ENCODE results near the gene SLC16A10. TPM values are rescaled to one million over a fixed set of nuclear protein-coding genes. Genes with fewer than 3 reads are reported as not detected.
A peak's percentile ranks its signal among the peaks of the same experiment; 100 is the strongest.

SLC16A10 gene, protein sequence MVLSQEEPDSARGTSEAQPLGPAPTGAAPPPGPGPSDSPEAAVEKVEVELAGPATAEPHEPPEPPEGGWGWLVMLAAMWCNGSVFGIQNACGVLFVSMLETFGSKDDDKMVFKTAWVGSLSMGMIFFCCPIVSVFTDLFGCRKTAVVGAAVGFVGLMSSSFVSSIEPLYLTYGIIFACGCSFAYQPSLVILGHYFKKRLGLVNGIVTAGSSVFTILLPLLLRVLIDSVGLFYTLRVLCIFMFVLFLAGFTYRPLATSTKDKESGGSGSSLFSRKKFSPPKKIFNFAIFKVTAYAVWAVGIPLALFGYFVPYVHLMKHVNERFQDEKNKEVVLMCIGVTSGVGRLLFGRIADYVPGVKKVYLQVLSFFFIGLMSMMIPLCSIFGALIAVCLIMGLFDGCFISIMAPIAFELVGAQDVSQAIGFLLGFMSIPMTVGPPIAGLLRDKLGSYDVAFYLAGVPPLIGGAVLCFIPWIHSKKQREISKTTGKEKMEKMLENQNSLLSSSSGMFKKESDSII
- total RNA-seq (2016; rRNA removed; fragmentation: Illumina TruSeq; extraction: Trizol) (11.3 and 20.1 TPM in 2 replicates), polyA plus RNA-seq (2011; rRNA removed) (4.5 and 8.2 TPM in 2 replicates), polyA minus RNA-seq (2011; rRNA and poly(A)+ RNA removed; ENCODE audit: low replicate concordance) (43.8 TPM in 1 of 2 replicates, not detected in the other), Bru-seq, nascent RNA (percentile 70 among the genes with signal in this experiment), BruChase-seq, experiment 1, labeled RNA remaining after a 6-hour chase (percentile 69 among the genes with signal in this experiment), BruChase-seq, experiment 2, labeled RNA remaining after a 2-hour chase (percentile 68 among the genes with signal in this experiment)
- total RNA-seq (2016; cell fraction: cytosol; rRNA removed; fragmentation: Illumina TruSeq; extraction: Trizol; ENCODE audit: low read depth), result 23.5 and 27.5 TPM in 2 replicates
- total RNA-seq (2016; cell fraction: insoluble cytoplasmic fraction; rRNA removed; fragmentation: Illumina TruSeq; extraction: Trizol), result 10.2 and 19.1 TPM in 2 replicates
- 10.8 and 11.8 TPM in 2 replicates for total RNA-seq (2016; cell fraction: membrane; rRNA removed; fragmentation: Illumina TruSeq; extraction: Trizol)
- total RNA-seq (2016; cell fraction: nucleus; rRNA removed; fragmentation: Illumina TruSeq; extraction: Trizol), result 16.5 and 19.2 TPM in 2 replicates
- 6.4 and 7.7 TPM in 2 replicates for polyA plus RNA-seq (2011; cell fraction: cytosol; rRNA removed)
- polyA plus RNA-seq (2011; cell fraction: nucleus; rRNA removed), result 3.4 and 3.6 TPM in 2 replicates
- 3.2 and 7.8 TPM in 2 replicates for polyA plus RNA-seq (2012)
- 1.3 and 1.8 TPM in 2 replicates for polyA plus RNA-seq (2016; cell fraction: cytosol; fragmentation: Illumina TruSeq; extraction: Trizol; ENCODE audit: low read depth)
- 6.8 and 7.5 TPM in 2 replicates for polyA plus RNA-seq (2016; cell fraction: insoluble cytoplasmic fraction; fragmentation: Illumina TruSeq; extraction: Trizol; ENCODE audit: low read depth)
- 2.7 and 2.9 TPM in 2 replicates for polyA plus RNA-seq (2016; cell fraction: membrane; fragmentation: Illumina TruSeq; extraction: Trizol; ENCODE audit: low read depth)
- polyA plus RNA-seq (2016; cell fraction: nucleus; fragmentation: Illumina TruSeq; extraction: Trizol; ENCODE audit: insufficient read depth, low read depth), result 14.6 and 16.1 TPM in 2 replicates
- 13.5 and 16.3 TPM in 2 replicates for polyA minus RNA-seq (2011; cell fraction: cytosol; rRNA and poly(A)+ RNA removed)
- polyA minus RNA-seq (2011; cell fraction: nucleus; rRNA and poly(A)+ RNA removed), result 10.4 and 11.1 TPM in 2 replicates
- long read RNA-seq, experiment 1, partial matches to known transcripts, result 2 of 4 reads
- long read RNA-seq, experiment 1, other reads (novel, unspliced or antisense), result 2 of 4 reads
- long read RNA-seq, experiment 2, transcript SLC16A10-202 (6 exons, 2,508 nt), result major isoform, 6 of 20 reads
- long read RNA-seq, experiment 2, partial matches to known transcripts, result 9 of 20 reads
- long read RNA-seq, experiment 2, other reads (novel, unspliced or antisense), result 5 of 20 reads

DNA sequence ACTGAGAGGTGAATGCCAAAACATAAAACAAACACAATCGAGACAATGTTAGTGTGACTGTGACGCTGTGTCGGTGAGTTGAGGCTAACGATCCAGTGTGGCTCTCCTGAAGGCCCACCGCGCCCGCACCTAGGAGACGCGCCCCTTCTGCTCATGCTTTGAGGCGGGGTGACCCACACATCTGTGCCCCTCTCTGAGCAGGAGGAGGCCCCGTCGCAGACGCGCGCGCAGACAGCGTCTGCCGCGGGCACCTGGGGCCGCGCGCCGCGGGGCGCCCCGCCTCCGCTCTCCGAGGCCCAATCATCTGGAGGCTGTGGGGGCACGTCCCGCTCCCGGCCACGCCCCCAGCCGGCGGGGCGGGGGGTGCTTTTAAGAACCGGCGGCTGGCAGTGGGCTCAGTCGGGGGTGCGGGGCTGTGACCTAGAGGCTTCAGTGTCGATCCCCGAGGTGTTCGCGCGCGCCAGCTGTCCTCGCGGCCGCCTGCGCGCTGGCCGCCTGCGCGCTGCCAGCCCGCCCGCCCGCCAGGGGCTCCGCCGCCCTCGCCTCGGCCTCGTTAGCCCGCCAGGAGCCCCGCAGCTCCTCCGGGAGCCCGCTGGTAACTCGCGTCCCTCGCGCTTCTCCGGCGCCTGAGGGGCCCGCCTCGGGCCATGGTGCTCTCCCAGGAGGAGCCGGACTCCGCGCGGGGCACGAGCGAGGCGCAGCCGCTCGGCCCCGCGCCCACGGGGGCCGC lies at the start of gene SLC16A10:
Gene SLC16A10, plus strand, starts transcription at position 398 of the 730 bp plus-strand sequence. Its CDS starts 250 bp downstream, at position 648.
- ChIA-PET CTCF (ENCODE audit: low intra/inter-chr PET ratio, low total read pairs) (no interaction called here), POLR2A (interaction anchor here (1.2 kb wide), 1 partner anchor 19 kb away, joined by 4 read pairs; no protein-coding TSS in a partner anchor)
- peaks cover 45% of the 10 kb centered on the region for H3K4me1 ChIP-seq (ENCODE audit: insufficient read depth, low read length)
- peak within 1 kb of the TSS; percentile 53 for H3K27ac ChIP-seq (ENCODE audit: extremely low read length, insufficient read depth, low read length)
- intact Hi-C loops (cut with micrococcal nuclease; ENCODE audit: unreplicated experiment) (loop anchor here (5.0 to 10.0 kb wide), 2 partner anchors 118 to 170 kb away; a partner anchor contains a TSS), in situ Hi-C loops (cut with HindIII; ENCODE audit: extremely low pct_ligation_motif_present, low pct_unique_long_range_greater_than_20kb) (no loop called here)
- peak within 1 kb of the TSS; percentile 59 for H3K9ac ChIP-seq (ENCODE audit: insufficient read depth, low read depth, low read length)
- BruUV-seq (replicated peaks), result no TSS peak
- ATAC-seq, result peak; percentile 88
- peak within 1 kb of the TSS; percentile 66 for H2AFZ ChIP-seq (ENCODE audit: low read length)
- no peaks in the 10 kb centered on the region for H3K36me3 ChIP-seq (replicated peaks in 1 of 2; ENCODE audit: control insufficient read depth in 1 of 2, insufficient read depth in 2 of 2, low read length in 2 of 2)
- no peaks in the 10 kb centered on the region for H3K27me3 ChIP-seq (ENCODE audit: control insufficient read depth in 1 of 2, insufficient read depth in 2 of 2, low read length in 2 of 2)
- no peak for FAIRE-seq
- H3K79me2 ChIP-seq (ENCODE audit: insufficient read depth, low read length), result peaks cover 18% of the 10 kb centered on the region
- H3K9me3 ChIP-seq (ENCODE audit: low read length), result no peaks in the 10 kb centered on the region
- H3K4me2 ChIP-seq (ENCODE audit: low read depth, low read length), result peak within 1 kb of the TSS; percentile 87
- WGBS (ENCODE audit: low lambda C conversion rate), result 0% methylated on average over 10 of the region's 86 CpGs
- no peaks in the 10 kb centered on the region for H4K20me1 ChIP-seq (ENCODE audit: insufficient read depth, low read length)
- DNase-seq (ENCODE audit: low spot score), result peak; percentile 65
- H3K4me3 ChIP-seq (replicated peaks in 1 of 3; ENCODE audit: insufficient read depth in 1 of 3, low read depth in 2 of 3, low read length in 3 of 3), result peak within 1 kb of the TSS; percentile 67 to 85 (median 85)
- TF ChIP-seq SPEN (CRISPR knock-in tag; IDR thresholded peaks at IDR 0.05; ENCODE audit: low read depth) (peak; percentile 45; the same call in 1 of the 2 replicates), POLR2G (IDR thresholded peaks at IDR 0.05; ENCODE audit: low read depth, low read length) (peak; percentile 91), CENPT (CRISPR knock-in tag; IDR thresholded peaks at IDR 0.05; ENCODE audit: low read depth) (0 out of 2 replicates have a peak, but pooled peaks have one; percentile 32), KLF12 (CRISPR knock-in tag; IDR thresholded peaks at IDR 0.05; ENCODE audit: borderline replicate concordance) (no peak), ZNF619 (CRISPR knock-in tag; IDR thresholded peaks at IDR 0.05) (0 out of 2 replicates have a peak, but pooled peaks have one; percentile 62), AGO1 (IDR thresholded peaks at IDR 0.05; ENCODE audit: low read depth, low read length, poor library complexity, severe bottlenecking) (no peak), ZNF230 (CRISPR knock-in tag; IDR thresholded peaks at IDR 0.05) (no peak)
- TF ChIP-seq, protein P1, sequence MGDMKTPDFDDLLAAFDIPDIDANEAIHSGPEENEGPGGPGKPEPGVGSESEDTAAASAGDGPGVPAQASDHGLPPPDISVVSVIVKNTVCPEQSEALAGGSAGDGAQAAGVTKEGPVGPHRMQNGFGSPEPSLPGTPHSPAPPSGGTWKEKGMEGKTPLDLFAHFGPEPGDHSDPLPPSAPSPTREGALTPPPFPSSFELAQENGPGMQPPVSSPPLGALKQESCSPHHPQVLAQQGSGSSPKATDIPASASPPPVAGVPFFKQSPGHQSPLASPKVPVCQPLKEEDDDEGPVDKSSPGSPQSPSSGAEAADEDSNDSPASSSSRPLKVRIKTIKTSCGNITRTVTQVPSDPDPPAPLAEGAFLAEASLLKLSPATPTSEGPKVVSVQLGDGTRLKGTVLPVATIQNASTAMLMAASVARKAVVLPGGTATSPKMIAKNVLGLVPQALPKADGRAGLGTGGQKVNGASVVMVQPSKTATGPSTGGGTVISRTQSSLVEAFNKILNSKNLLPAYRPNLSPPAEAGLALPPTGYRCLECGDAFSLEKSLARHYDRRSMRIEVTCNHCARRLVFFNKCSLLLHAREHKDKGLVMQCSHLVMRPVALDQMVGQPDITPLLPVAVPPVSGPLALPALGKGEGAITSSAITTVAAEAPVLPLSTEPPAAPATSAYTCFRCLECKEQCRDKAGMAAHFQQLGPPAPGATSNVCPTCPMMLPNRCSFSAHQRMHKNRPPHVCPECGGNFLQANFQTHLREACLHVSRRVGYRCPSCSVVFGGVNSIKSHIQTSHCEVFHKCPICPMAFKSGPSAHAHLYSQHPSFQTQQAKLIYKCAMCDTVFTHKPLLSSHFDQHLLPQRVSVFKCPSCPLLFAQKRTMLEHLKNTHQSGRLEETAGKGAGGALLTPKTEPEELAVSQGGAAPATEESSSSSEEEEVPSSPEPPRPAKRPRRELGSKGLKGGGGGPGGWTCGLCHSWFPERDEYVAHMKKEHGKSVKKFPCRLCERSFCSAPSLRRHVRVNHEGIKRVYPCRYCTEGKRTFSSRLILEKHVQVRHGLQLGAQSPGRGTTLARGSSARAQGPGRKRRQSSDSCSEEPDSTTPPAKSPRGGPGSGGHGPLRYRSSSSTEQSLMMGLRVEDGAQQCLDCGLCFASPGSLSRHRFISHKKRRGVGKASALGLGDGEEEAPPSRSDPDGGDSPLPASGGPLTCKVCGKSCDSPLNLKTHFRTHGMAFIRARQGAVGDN (CRISPR knock-in tag; IDR thresholded peaks at IDR 0.05), result peak; percentile 77
- TF ChIP-seq, protein P2, sequence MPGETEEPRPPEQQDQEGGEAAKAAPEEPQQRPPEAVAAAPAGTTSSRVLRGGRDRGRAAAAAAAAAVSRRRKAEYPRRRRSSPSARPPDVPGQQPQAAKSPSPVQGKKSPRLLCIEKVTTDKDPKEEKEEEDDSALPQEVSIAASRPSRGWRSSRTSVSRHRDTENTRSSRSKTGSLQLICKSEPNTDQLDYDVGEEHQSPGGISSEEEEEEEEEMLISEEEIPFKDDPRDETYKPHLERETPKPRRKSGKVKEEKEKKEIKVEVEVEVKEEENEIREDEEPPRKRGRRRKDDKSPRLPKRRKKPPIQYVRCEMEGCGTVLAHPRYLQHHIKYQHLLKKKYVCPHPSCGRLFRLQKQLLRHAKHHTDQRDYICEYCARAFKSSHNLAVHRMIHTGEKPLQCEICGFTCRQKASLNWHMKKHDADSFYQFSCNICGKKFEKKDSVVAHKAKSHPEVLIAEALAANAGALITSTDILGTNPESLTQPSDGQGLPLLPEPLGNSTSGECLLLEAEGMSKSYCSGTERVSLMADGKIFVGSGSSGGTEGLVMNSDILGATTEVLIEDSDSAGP (CRISPR knock-in tag; IDR thresholded peaks at IDR 0.05; ENCODE audit: borderline replicate concordance), result peak; percentile 38; the same call in 1 of the 2 replicates
